Measurements from ENCODE around the gene RASSF1. TPM values are rescaled to one million over a fixed set of nuclear protein-coding genes. Genes with fewer than 3 reads are reported as not detected.

The RASSF1 gene
- total RNA-seq, 1 experiment from 2014 or later: 20.0 TPM

GRCh38 chr3:50350213-50350526, 9.5 kb upstream of the RASSF1 start:
- POLR2A ChIA-PET (ENCODE audit: unreplicated experiment): interaction anchor here (0.6 to 1.2 kb wide), 3 partner anchors 13 to 1150 kb away, joined by 3 to 5 read pairs (median 4); partner anchors contain the start of gene DCAF1

DNA sequence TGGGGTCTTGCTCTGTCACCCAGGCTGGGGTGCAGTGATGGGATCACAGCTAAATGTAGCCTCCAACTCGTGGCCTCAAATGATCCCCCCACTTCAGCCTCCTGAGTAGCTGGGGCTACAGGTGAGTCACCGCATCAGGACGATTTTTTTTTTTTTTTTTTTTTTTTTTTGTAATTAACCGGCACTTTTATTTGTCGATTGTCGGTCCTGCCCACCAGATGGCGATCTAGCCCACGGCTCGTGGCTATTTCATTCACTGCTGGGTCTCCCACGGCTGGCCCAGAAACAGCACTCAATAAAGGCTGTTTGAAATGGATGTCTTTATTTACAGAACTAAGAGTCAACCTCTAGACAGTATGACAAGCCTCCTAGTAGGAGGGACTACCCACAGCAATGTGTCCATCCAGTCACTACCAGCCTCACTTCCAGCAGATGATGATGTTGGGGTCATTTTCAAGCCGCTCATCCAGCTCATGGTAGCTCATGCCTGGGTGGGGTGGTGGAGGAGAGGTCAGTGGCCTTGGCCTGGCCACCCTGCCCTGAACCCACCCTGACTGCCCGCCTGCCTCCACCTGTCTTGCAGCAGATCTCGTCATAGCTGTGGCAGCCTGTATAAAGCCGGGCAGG, 6.7 kb upstream of the RASSF1 start:
- H3K4me3 ChIP-seq (ENCODE audit: low read length): no peak overlapping the region
- no peak overlapping the region for H2AFZ ChIP-seq (ENCODE audit: low read length)
- no peaks in the 10 kb centered on the region for H4K20me1 ChIP-seq (ENCODE audit: low read length)
- POLR2A ChIA-PET (ENCODE audit: unreplicated experiment): interaction anchor here (0.6 kb wide), 2 partner anchors 10 to 292 kb away, joined by 3 to 17 read pairs; no protein-coding TSS in a partner anchor
- H3K9ac ChIP-seq (ENCODE audit: low read length): no peak overlapping the region
- intact Hi-C loops (cut with micrococcal nuclease): loop anchor here (1.0 kb wide), 1 partner anchor 195 kb away; no protein-coding TSS in a partner anchor
- H3F3A ChIP-seq (ENCODE audit: low read length, unreplicated experiment): peaks cover 4% of the 10 kb centered on the region
- H3K4me2 ChIP-seq (ENCODE audit: low read length): no peak overlapping the region
- H3K36me3 ChIP-seq (ENCODE audit: low read depth, low read length): no peaks in the 10 kb centered on the region; the same call in 1 of the 2 replicates
- ATAC-seq (peak; percentile 44), DNase-seq (peak; percentile 89)
- H3K9me3 ChIP-seq (ENCODE audit: low read length): no peaks in the 10 kb centered on the region
- H3K79me2 ChIP-seq (ENCODE audit: low read length): peaks cover 32% of the 10 kb centered on the region
- CTCF ChIA-PET: interaction anchor here (0.6 to 1.0 kb wide), 10 partner anchors 10 to 254 kb away, joined by 3 to 22 read pairs (median 9); partner anchors contain the start of gene TUSC2
- no TSS peak for BruUV-seq (replicated peaks)
- no peaks in the 10 kb centered on the region for H3K9me2 ChIP-seq (replicated peaks; ENCODE audit: low read length)
- no peak overlapping the region for H3K27ac ChIP-seq (ENCODE audit: low read length)
- peaks cover 32% of the 10 kb centered on the region for H3K4me1 ChIP-seq (ENCODE audit: insufficient read depth, low read length)
- H3K27me3 ChIP-seq (ENCODE audit: low read length): no peaks in the 10 kb centered on the region
- TF ChIP-seq EZH2phosphoT487 (IDR thresholded peaks at IDR 0.05; ENCODE audit: borderline replicate concordance, low read length): no peak
- TF ChIP-seq CTCF (conservative IDR thresholded peaks at IDR 0.05; ENCODE audit: low read depth, low read length): peak; percentile 78

More at GRCh38 chr3:50350213-50350526, 9.5 kb upstream of the RASSF1 start:
- H3K36me3 ChIP-seq (ENCODE audit: low read depth, low read length): peaks cover 22% of the 10 kb centered on the region; the same call in 1 of the 2 replicates
- TF ChIP-seq EZH2 (IDR thresholded peaks at IDR 0.05; ENCODE audit: low read length, unreplicated experiment) (no peak), EZH2phosphoT487 (IDR thresholded peaks at IDR 0.05; ENCODE audit: borderline replicate concordance, low read length) (no peak), CTCF (conservative IDR thresholded peaks at IDR 0.05; ENCODE audit: low read depth, low read length) (no peak)
- peak overlapping the region; percentile 95 for H3K4me2 ChIP-seq (ENCODE audit: low read length)
- intact Hi-C loops (cut with micrococcal nuclease): loop anchor here (5.0 kb wide), 2 partner anchors 262 to 1037 kb away; partner anchors contain the start of genes CISH and MANF
- H3K9me3 ChIP-seq (ENCODE audit: low read length): no peaks in the 10 kb centered on the region
- H3F3A ChIP-seq (ENCODE audit: low read length, unreplicated experiment): peaks cover 4% of the 10 kb centered on the region
- peak overlapping the region; percentile 90 for H2AFZ ChIP-seq (ENCODE audit: low read length)
- H3K9ac ChIP-seq (ENCODE audit: low read length): peak overlapping the region; percentile 77
- H3K27me3 ChIP-seq (ENCODE audit: low read length): no peaks in the 10 kb centered on the region
- H3K4me3 ChIP-seq (ENCODE audit: low read length): peak overlapping the region; percentile 84
- no peaks in the 10 kb centered on the region for H3K9me2 ChIP-seq (replicated peaks; ENCODE audit: low read length)
- H4K20me1 ChIP-seq (ENCODE audit: low read length): 0 out of 2 replicates have a peak, but pooled peaks cover under 1% of the 10 kb centered on the region
- TSS peak; percentile 53 for BruUV-seq (replicated peaks)
- ATAC-seq (no peak), DNase-seq (no peak)
- peaks cover 41% of the 10 kb centered on the region for H3K4me1 ChIP-seq (ENCODE audit: insufficient read depth, low read length)
- H3K79me2 ChIP-seq (ENCODE audit: low read length): peaks cover 53% of the 10 kb centered on the region
- peak overlapping the region; percentile 70 for H3K27ac ChIP-seq (ENCODE audit: low read length)
- CTCF ChIA-PET: interaction anchor here (0.5 to 0.6 kb wide), 2 partner anchors 11 to 13 kb away, joined by 4 to 5 read pairs; no protein-coding TSS in a partner anchor

Measured in PC-3 (cell line).